ENCODE measurements around the gene MAPKAPK2.
"Not testable (repeated sequence)": the region's sequence is repeated elsewhere in the genome, so short reads cannot be mapped to it uniquely, and the experiment has no call there.

The MAPKAPK2 gene

DNA sequence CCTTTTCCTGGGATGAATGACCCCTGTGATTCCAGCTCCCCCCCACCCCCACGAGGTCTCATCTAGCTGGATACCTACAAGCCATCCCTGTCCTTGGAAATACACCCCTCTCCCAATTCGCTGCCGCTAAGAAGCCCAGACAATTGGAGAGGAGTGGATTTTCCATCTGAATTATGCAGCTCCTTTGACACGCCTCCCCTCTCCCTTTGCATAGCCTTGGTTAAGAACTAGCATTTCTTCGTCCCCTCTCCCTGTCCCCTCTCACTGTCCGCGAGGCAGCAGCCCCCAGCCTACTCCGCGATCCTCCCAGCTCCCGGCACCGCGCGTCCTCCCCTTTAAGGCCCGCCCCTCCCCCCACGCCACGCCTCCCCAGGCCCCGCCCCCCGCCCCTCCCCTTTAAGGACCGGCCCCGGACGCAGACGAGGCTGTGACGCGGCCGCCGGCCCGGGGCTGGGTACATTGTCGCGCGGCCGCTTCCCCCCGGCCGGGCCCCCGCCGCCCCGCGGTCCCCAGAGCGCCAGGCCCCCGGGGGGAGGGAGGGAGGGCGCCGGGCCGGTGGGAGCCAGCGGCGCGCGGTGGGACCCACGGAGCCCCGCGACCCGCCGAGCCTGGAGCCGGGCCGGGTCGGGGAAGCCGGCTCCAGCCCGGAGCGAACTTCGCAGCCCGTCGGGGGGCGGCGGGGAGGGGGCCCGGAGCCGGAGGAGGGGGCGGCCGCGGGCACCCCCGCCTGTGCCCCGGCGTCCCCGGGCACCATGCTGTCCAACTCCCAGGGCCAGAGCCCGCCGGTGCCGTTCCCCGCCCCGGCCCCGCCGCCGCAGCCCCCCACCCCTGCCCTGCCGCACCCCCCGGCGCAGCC, at the start of gene MAPKAPK2:
Gene MAPKAPK2, plus strand, starts transcription at position 428 of the 856 bp plus-strand sequence. Its CDS starts 325 bp downstream, at position 753.
- peak; percentile 54 for DNase-seq

DNA sequence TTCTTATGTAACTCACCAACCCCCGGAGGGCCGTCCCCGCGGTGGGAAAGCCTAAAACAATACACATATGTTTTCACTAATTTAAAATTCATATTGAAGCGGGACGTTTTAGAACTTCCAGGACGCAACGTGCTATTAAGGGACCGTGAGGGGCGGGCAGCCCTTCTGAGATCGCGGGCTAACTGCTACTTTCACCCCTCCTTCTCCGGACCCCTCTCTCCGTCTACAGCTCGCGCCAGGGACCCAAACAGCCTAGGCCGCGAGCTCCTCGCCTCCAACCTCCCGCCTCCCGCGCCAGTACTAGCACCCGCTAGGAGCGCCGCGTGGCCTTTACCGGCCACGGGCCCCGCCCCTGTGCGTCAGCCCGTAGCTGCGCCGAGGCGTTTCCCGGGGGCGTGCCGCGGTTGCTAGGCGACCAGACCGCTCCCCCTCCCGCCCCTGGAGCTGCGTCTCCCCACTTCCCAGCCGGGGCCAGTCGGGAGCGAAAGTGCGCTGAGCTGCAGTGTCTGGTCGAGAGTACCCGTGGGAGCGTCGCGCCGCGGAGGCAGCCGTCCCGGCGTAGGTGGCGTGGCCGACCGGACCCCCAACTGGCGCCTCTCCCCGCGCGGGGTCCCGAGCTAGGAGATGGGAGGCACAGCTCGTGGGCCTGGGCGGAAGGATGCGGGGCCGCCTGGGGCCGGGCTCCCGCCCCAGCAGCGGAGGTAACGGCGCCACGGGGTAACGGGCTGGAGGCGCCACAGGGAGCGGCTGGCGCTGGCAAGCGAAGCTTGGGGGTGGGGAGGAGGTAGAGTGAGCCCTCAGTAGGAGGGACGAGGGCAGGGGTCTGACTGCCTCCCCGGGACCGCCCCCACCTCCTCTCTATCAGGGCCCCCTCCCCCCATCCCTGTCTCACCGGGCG, 49.4 kb upstream of the MAPKAPK2 start, which contains the start of gene DYRK3:
Gene DYRK3, plus strand, starts transcription at position 457 of the 898 bp plus-strand sequence. Its CDS starts 168 bp downstream, at position 625.
- DNase-seq, result peak; percentile 80

DNA sequence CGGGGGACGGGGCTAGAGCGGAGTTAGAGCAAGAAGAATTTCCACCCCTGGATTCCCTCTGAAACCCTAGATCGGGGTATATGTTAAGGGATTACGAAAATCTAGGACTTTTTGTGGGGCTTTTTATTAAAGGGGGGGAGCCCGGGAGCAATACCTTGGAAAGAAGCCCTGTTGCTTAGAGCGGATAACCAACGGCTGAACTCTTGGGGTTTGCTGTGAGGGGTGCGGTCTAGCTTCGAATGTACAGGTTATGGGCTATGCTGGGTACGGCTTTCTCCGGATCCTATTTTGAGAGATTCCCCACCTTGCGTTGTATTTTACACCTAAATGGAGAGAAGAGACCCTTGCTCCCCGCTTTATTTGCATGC, 48.7 kb upstream of the MAPKAPK2 start:
- no peak for DNase-seq

DNA sequence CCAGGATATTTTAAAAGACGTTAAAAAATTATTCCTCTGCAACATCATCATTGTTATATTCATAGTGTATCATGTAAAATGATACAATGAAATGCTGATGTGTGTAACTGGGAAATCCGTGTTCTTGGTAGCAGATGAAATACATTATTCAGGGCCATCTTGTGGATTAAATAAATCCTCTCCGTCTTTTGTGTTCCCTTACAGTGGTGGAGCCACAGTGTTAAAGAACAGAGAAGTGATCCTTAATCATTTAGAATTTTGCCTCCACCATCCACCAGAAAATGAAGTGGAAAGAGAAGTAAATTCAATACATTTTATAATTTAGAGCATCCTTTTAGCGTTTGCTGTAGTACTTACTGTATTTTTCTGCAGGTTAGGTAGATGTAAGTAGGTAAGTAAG, 48.0 kb upstream of the MAPKAPK2 start:
- no peak for DNase-seq

DNA sequence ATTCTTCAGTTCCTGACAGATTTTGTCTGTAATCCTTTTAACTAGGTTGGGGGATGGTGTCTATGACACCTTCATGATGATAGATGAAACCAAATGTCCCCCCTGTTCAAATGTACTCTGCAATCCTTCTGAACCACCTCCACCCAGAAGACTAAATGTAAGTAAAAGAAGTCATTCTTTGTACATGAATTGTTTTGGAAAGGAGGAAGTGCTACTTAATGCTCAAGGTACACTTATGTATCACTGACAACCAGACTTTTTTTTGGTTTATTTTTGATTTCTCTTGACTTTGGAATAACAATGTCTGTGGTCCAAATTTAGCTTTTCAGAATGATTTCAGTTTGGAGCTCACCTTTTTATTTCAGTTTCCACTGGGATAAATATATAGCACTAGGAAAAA, 47.1 kb upstream of the MAPKAPK2 start:
- no peak for DNase-seq

DNA sequence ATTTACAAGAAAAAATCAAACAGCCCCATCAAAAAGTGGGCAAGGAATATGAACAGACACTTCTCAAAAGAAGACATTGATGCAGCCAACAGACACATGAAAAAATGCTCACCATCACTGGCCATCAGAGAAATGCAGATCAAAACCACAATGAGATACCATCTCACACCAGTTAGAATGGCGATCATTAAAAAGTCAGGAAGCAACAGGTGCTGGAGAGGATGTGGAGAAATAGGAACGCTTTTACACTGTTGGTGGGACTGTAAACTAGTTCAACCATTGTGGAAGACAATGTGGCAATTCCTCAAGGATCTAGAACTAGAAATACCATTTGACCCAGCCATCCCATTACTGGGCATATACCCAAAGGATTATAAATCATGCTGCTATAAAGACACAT, 42.6 kb upstream of the MAPKAPK2 start:
- DNase-seq, result not testable (repeated sequence)

DNA sequence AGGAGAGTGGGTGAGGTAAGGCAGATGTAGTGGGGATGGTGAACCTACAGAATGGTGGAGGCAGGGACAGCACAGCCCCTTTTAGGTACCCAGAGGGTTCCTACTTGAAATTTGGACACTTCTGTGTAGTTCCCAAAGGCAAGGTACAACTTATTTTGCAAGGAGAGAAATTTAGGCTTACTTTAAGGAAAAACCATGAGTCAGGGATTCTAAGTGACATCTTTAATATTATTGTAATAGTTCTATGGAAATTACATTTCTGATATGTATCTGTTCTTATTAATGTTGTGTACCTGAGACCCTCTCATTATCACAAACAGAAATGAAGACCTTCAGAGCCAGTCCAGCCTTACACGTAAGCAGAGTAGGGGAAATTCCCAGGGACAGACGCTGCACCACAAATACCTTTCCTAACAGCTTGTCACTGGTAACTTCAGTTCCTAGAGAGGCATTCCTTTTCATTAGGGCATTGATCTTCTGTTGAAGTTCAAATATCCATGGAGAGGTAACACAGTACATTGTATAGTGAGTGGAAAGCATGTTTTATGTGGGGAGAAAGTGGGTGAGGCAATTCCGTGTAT, 41.5 kb upstream of the MAPKAPK2 start:
- DNase-seq, result no peak

DNA sequence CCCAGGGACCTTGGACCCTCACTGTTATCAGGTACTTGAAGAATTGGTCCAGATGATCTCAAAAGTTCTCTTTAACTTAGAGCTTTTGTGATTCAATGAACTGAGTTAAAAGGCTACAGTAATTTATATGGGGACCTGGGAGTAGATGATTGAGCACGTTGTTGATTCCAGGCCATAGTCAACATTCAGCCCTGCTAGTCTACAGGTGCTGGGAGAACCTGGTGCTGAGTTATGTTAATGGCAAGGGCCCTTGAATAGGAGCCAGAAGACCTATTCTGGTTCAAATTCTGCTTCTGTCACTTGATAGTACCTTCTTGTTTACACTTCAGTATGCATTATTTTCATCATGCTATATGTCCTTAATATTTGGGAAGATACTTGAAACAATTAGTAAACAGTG, 38.2 kb upstream of the MAPKAPK2 start:
- peak; percentile 57 for DNase-seq

DNA sequence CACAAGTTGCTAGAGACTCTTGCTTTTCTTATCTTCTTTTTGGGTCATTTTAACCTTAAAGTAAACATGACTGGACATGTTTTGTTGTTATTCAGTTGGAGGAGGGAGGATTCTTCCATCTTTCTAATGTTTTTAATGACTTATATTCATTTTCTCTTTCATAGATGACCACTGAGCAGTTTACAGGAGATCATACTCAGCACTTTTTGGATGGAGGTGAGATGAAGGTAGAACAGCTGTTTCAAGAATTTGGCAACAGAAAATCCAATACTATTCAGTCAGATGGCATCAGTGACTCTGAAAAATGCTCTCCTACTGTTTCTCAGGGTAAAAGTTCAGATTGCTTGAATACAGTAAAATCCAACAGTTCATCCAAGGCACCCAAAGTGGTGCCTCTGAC, 37.5 kb upstream of the MAPKAPK2 start:
- no peak for DNase-seq

DNA sequence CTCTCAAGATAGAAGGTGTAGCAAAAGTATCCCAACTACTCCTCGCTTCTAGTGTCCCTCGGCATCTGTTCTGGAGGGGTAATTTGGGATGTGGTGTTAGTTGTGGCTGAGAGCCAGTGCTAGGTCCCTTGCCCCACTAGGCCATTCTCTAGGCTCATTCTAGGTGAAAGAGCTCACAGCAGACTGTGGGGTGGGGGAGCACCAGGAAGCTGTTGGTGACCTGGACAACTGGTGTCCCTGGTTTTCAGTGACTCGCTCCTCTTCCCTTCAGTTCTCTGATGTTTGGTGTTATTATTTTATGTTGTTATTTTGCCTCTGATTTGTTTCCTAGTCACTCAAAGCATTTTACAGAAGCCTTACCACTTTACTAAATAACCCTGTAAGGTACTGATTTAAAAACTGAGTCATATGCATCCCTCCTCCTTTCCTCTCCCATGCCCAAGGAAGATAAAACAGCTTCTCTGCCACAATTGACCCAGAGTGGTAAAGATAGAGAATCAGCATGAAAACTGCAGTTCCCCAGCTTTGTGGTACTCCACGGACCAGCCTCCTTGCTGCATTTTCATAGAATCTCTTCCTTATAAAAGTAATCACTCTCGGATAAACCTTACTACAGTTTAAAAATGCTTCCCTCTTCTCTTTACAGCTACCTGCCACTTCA, 35.3 kb upstream of the MAPKAPK2 start:
- no peak for DNase-seq

DNA sequence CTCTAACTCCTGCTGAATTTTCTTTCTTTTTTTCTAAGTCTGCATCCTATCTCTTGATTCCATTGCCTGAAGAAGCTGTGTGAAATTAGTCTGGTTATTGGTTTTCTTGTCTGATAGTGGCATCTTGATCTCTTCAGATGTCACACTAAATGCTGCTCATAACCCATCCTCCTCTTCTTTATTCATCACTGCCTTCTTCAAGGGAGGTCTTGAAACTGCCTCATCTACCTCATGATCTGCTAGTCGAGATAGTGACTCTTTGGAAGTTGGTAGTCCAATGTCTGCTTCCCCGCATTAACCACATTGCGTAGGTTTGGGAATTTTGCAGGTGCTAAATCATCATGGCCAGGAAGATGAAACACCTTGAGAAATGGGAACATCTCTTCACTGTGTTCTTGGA, 33.7 kb upstream of the MAPKAPK2 start:
- DNase-seq, result no peak

DNA sequence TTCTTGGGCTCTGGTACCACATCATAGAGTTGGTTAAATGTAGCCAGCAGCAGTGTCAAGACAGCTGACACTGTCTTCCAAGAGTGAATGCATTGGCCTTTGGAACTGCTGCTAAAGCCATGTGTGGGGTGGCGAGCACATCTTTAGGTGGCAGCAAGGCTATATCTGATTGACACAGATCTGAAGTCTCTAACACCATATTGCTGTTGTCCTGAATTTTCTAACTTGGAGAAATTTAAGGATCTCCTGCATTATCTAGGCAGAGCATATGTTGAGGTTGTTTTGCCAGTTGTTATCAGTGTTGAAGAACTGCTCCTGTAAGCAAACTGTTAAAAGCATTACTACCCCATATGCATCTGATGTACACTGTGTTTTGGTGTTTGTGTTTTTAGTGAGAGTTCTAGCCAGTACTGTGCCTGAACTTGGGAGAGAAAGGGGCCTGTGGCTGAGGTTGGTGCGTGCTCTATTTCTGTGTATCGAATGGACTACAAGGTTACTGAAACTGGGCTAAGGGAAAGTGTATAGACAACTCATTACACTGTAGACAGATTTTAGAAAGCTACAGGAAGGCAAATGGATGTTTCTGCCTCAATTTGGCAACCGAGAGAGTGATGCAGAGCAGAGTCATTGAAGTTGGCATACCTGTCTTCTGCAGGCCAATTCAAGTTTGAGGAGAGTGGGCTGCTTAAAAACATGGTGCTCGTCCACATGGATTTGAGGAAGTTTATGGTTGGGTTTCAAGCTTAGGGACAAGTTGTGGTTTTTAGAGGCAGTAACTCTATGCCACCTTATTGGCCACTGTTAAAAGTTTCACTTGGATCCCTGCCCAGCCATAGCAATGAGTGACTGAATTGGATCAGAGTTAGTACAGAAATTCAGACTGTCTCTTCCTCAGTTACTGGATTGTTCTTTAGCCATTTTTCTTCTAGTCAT, 32.5 kb upstream of the MAPKAPK2 start:
- no peak for DNase-seq

DNA sequence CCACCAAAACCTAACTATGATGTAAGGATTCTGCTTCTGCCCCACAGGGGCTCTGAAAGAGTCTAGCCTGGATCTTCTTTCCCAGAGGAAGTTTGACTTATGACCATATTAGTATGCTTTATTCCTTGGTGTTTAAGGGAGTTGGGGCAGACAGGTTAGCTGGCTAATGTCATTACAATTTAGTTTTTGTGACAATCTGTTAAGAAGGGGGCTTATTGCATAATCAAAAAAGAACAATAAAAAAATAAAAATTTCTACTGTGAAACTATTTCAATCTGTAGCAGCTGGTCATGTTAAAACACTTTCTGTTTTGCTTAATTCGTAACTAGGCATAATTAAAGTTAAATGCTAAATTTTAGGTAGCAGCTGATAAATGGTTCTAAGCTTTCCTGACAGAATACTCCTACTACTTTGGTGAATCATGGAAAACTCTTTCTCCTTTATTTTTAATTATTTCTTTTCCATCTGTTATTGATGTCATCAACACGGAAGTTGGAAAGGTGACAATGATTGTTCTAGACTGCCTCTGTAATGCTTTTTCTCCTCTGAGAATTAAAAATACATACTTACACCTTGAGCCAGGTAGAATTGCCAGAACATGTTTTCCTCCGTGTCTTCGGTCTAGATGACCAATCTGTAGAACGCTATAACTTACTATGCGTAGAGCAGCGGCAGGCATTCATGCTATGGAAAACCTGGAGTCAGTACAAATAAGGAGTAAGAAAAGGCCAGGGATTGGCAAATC, 30.8 kb upstream of the MAPKAPK2 start:
- no peak for DNase-seq

DNA sequence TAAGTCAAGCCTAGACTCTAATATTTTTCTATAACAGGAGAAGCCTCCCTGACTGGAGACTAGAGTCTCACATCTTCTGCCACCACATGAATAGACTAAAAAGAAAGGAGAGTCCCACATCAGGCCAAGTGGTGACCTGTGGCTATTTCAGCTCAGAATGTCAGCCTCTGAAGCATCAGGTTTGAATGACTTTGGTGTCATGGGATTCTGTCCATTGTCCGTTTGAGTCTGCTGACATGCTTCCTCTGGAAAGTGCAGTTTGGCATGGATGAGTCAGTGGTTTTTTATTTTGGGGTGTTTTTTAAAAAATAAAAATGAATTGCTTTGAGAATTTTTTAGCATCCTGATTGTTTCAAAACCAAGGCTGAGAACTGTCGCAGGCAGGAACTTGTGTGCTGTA, 29.9 kb upstream of the MAPKAPK2 start:
- DNase-seq, result no peak

DNA sequence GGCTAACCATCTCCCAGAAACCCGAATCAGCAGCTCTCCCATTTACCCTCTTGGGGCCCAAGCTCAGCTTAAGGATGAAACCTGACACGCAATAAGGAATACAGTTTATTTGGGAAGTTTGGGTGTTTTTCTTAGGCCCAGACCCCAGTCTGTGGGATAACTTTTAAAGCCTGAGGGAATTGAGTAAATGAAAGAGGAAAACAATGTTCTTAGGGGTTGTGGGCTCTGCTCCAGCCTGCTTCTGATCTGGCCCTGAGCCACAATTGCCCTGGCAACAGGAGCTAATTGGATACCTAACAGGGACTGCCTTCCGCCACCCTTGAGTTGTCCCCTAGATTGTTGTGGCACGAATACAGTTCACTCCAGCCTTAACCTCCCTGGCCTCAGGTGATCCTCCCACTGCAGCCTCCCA, 29.2 kb upstream of the MAPKAPK2 start:
- DNase-seq, result peak; percentile 79

DNA sequence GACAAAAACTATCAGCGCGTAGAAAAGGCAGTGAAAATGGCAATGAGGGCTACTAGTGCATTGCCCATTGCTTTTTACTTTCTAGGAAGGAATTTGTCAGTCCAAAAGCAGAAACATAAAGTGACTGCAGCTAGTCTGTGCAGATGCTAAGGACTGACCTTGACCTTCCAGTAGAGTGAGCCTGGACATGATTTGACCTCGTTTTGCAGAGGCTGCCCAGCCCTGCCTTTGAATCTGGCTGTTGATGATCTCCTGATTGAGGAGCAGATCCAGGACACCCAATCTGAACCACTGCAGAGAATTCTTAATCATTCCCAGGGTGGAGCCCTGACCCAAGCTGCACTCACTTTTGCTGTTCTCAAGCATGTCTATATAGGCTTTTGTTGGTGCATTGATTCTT, 27.8 kb upstream of the MAPKAPK2 start:
- DNase-seq, result no peak

DNA sequence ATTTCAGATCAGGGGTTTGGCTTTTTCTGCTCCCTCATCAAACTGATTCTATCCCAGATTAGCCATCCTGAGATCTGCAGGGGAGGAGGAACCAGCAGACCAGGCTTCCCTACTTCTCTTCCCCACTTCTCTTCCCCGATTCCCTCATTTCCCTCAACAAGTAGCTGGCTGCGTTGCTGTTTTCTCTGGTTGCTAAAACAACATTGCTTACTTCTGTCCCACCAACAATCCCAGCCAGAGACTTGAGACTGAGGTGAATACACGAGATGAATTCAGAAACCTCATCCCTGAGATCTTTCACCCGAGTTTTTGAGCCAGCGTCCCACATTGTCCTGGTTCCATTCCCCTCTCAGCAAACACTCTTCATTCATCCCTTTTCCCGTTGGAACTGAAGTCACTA, 27.0 kb upstream of the MAPKAPK2 start:
- no peak for DNase-seq

DNA sequence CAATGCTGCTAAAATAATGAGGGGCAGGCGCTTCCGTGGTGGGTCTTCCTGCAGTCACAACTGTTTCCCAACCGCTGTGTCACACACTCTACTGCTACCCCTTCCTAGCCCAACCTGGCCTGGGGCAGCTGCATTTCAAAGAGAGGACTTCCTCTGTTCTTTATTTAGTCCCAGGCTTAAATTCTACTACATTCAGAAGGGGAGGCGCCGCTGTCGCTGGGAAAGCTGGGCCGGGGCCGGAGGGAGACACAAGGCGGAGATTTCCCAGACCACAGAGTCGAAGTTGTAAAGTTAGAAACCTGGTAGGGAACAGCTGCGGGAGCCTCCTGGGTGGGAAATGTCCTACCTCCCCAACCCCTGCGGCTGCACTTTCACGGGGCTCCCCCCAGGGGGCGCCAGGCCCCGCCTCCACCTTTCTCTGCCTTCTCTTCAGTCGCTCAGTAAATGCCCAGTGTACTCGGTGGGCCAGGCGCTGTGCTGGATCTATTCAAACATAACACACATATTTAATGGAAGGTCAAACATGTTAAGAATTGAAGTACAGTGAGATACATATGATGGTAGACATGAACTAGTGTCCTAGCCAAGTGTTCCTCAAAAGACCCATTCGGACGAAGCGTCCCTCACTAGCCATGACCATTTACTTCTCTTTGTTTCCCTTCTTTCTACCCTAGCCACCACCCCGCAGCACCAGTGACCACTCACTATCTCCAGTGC, 26.3 kb upstream of the MAPKAPK2 start:
- no peak for DNase-seq

DNA sequence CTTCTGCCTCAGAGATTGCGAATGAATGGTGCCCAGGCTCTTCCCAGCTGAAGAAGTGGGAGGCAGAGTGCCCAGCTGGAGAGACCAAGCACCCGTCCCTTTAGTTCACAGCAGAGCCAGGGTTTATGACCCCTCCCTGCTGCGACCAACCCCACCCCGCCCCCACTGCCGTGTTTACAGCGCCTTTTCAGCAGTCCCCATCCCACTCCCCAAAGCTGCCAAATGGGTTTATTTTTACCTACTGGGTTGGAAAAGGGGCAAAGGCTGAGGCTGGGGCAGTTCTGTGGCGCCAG, 25.8 kb upstream of the MAPKAPK2 start:
- DNase-seq, result no peak

DNA sequence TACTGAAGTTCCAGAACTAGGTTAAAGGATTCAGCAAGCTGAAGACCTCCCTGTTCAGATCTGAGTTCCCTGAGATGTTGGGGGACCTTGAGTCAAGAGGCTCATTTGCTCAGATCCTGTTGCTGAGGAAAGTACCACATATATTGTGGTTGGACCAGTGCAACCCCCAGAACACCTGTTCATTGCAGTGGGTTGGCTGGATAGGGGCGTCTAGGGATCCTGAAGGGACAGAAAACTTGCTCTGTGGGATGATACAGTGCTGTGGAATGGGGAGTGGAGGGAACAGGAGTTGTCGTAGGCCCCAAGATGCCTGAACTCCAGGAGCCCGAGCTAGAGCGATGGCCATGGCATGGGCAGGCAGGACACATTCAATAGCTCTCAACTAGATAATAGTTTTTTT, 24.6 kb upstream of the MAPKAPK2 start:
- DNase-seq, result no peak
